Effector memory CD4-positive, alpha-beta T cell (primary cell): ENCODE data around the gene PRR5.

ENCODE experiments used
- DNase-seq, 3 donors: peaks; one replicate each; pipeline ENCODE4 v3.0.0-alpha.2; 2020
- H3K27ac ChIP-seq: 2 replicates; pipeline ENCODE4 v1.7.0; 2013; ENCODE audit warnings: mild to moderate bottlenecking, low read length, moderate library complexity; ENCODE audit not compliant: insufficient read depth, poor library complexity, severe bottlenecking
- H3K27me3 ChIP-seq: replicated peaks from 2 replicates; pipeline ENCODE4 v1.7.0; 2013; ENCODE audit warnings: mild to moderate bottlenecking, low read length; ENCODE audit not compliant: insufficient read depth, control insufficient read depth, poor library complexity, severe bottlenecking
- H3K36me3 ChIP-seq: 2 replicates; pipeline ENCODE4 v1.7.0; 2013; ENCODE audit warnings: mild to moderate bottlenecking, low read length, moderate library complexity; ENCODE audit not compliant: control insufficient read depth, insufficient read depth
- H3K4me1 ChIP-seq: 2 replicates; pipeline ENCODE4 v1.7.0; 2013; ENCODE audit warnings: low read length, mild to moderate bottlenecking; ENCODE audit not compliant: control insufficient read depth, insufficient read depth, poor library complexity, severe bottlenecking
- H3K4me3 ChIP-seq: 2 replicates; pipeline ENCODE4 v1.7.0; 2013; ENCODE audit warnings: low read length, low read depth, mild to moderate bottlenecking; ENCODE audit not compliant: insufficient read depth, poor library complexity, severe bottlenecking
- H3K9me3 ChIP-seq: 2 replicates; pipeline ENCODE4 v1.7.0; 2013; ENCODE audit warnings: mild to moderate bottlenecking, low read length, moderate library complexity; ENCODE audit not compliant: control insufficient read depth

Gene PRR5

GRCh38 chr22:44680481-44680894 lies 21.5 kb upstream of the PRR5 start:
- Histone ChIP-seq H3K4me3 (no peak overlapping the region), H3K36me3 (no peaks in the 10 kb centered on the region), H3K27me3 (no peaks in the 10 kb centered on the region), H3K4me1 (peaks cover 25% of the 10 kb centered on the region), H3K27ac (no peak overlapping the region), H3K9me3 (no peaks in the 10 kb centered on the region)
- DNase-seq, result no peak

- Histone ChIP-seq H3K27ac (no peak overlapping the region), H3K36me3 (no peaks in the 10 kb centered on the region), H3K9me3 (no peaks in the 10 kb centered on the region), H3K4me1 (peaks cover 25% of the 10 kb centered on the region), H3K4me3 (no peak overlapping the region), H3K27me3 (no peaks in the 10 kb centered on the region)
- DNase-seq, result no peak
Observed at GRCh38 chr22:44682556-44683168, 19.3 kb upstream of the PRR5 start.

- H3K9me3 ChIP-seq, result no peaks in the 10 kb centered on the region
Observed at GRCh38 chr22:44683237-44683636, 18.8 kb upstream of the PRR5 start.

GRCh38 chr22:44683881-44684280 lies 18.1 kb upstream of the PRR5 start:
- Histone ChIP-seq H3K9me3 (no peaks in the 10 kb centered on the region), H3K36me3 (no peaks in the 10 kb centered on the region), H3K4me1 (peaks cover 25% of the 10 kb centered on the region), H3K4me3 (no peak overlapping the region), H3K27me3 (no peaks in the 10 kb centered on the region), H3K27ac (no peak overlapping the region)
- no peak for DNase-seq

More at GRCh38 chr22:44683237-44683636, 18.8 kb upstream of the PRR5 start:
- H3K27ac ChIP-seq, result no peak overlapping the region
- peaks cover 25% of the 10 kb centered on the region for H3K4me1 ChIP-seq
- no peaks in the 10 kb centered on the region for H3K27me3 ChIP-seq
- no peak overlapping the region for H3K4me3 ChIP-seq
- DNase-seq, result no peak
- no peaks in the 10 kb centered on the region for H3K36me3 ChIP-seq

GRCh38 chr22:44684506-44685383 lies 17.3 kb upstream of the PRR5 start:
- H3K4me3 ChIP-seq, result no peak overlapping the region
- no peaks in the 10 kb centered on the region for H3K27me3 ChIP-seq
- no peaks in the 10 kb centered on the region for H3K36me3 ChIP-seq
- H3K9me3 ChIP-seq, result no peaks in the 10 kb centered on the region
- H3K27ac ChIP-seq, result peak overlapping the region; percentile 24
- peaks cover 25% of the 10 kb centered on the region for H3K4me1 ChIP-seq
- DNase-seq, result peak; percentile 69 to 77 (median 73)

GRCh38 chr22:44685384-44686056 lies 16.5 kb upstream of the PRR5 start:
- DNase-seq, result peak; percentile 71 to 75 (median 72)
- no peaks in the 10 kb centered on the region for H3K9me3 ChIP-seq
- H3K4me1 ChIP-seq, result peaks cover 25% of the 10 kb centered on the region
- H3K27me3 ChIP-seq, result no peaks in the 10 kb centered on the region
- H3K4me3 ChIP-seq, result no peak overlapping the region
- H3K36me3 ChIP-seq, result no peaks in the 10 kb centered on the region
- H3K27ac ChIP-seq, result peak overlapping the region; percentile 24

- H3K4me3 ChIP-seq, result no peak overlapping the region
- H3K4me1 ChIP-seq, result peaks cover 22% of the 10 kb centered on the region
- H3K27ac ChIP-seq, result no peak overlapping the region
- no peaks in the 10 kb centered on the region for H3K9me3 ChIP-seq
- DNase-seq, result no peak
- no peaks in the 10 kb centered on the region for H3K27me3 ChIP-seq
- no peaks in the 10 kb centered on the region for H3K36me3 ChIP-seq
Observed at GRCh38 chr22:44686873-44687600, 15.0 kb upstream of the PRR5 start.

- Histone ChIP-seq H3K4me1 (peaks cover 13% of the 10 kb centered on the region), H3K27me3 (no peaks in the 10 kb centered on the region), H3K27ac (no peak overlapping the region), H3K36me3 (no peaks in the 10 kb centered on the region), H3K4me3 (no peak overlapping the region), H3K9me3 (no peaks in the 10 kb centered on the region)
- no peak for DNase-seq
Observed at GRCh38 chr22:44689173-44689572, 12.8 kb upstream of the PRR5 start.

GRCh38 chr22:44689915-44690524 lies 12.0 kb upstream of the PRR5 start:
- Histone ChIP-seq H3K27ac (no peak overlapping the region), H3K36me3 (no peaks in the 10 kb centered on the region), H3K4me3 (no peak overlapping the region), H3K4me1 (peaks cover 8% of the 10 kb centered on the region), H3K27me3 (no peaks in the 10 kb centered on the region), H3K9me3 (no peaks in the 10 kb centered on the region)
- no peak for DNase-seq
